ENCODE data around the gene JUP.

The JUP gene

DNA sequence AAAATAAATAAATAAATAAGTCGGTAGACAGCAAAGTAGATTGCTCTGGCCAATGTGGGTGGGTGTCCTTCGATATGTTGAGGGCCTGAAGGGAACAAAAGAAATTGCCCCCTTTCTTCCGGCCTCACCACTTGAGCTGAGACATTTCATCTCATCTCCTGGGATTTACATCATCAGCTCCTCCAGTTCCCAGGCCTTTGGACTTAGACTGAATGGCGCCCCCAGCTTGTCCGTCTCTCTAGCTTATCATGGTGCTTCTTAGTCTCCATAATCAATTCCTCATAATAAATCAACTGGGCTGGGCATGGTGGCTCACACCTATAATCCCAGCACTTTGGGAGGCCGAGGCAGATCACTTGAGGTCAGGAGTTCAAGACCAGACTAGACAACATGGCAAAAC, 38.2 kb downstream of the JUP start:
- DNase-seq, result no peak

DNA sequence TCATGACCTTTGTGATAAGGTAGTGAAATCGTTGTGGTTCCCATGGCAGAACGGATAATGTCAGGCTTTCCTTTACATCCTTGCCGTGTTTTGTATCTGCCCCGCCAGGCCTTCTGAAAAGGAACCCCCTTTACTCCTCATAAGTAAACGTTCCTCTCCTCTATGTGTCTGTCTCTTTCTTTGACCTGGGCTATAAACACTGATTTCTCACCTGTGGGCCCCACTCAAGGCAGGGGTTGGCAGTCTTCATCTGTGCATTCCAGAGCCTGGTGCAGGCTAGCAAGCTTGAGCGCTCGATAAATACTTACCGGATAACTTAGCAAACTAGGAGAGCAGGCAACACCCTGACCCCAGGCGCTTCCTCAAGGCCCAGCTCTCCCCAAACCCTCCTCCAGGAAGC, 44.8 kb downstream of the JUP start:
- no peak for DNase-seq

DNA sequence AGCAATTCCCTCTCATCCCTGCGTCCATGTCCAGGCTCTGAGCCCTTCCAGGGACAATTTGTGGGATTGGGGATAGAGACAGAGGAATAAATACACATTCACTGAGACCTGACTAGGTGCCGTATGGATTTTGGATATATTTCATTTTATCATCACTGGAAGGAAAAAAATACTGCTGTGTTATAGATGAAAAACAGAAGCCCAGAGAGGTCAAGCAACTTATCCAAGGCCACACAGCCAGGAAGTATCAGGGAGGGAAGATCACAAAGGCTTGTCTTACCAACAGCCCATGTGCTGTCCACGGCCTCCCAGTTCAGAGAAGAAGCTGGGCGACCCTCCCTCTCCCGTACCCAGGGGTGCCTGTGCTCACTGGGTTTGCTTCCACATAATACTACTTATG, 46.0 kb downstream of the JUP start:
- no peak for DNase-seq

DNA sequence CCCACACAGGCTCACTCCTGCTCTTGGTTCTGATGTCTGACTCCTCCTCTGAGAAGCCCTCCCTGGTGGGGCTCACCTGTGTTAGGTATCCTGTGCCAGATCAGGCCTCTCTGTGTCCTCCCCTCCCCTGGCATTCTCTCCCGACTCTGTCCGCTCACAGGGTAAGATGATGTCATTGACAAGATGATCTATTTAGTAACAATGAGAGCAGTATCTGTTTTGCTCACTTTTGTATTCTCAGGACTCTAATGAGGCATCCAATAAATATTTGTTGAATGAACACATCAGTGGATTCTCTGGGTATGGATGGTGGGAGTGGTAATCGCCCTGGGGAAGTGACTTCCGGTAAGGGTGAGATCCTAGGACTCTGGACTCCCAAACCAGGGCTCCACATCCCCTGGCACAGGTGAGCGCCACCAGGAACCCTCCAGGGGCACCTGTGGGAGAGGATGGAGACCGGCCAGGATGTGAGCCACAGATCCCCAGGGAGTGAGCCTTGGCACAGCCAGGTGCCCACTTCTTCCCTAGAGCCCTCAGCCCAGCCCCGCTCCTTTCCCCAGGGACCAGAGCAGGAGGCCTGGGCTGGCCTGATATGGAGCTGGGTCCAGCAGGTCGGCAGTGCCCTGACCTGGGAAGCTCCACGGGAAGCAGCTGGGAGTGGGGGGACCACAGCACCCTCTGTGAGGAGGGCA, 46.7 kb downstream of the JUP start:
- DNase-seq, result no peak

DNA sequence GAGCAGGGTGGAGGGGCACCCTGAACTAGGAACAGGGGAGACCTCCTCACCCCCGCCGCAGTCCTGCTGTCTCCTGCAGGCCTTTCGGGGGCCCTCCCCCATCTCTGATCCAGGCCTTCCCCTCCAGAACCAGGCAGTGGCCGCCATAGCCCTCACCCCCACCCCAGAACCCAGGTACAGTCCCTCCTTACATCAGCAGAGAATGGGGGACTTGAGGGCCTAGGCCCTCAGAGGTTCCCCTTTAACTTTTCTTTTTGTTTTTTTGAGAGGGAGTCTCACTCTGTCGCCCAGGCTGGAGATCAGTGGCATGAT, 47.8 kb downstream of the JUP start:
- no peak for DNase-seq

DNA sequence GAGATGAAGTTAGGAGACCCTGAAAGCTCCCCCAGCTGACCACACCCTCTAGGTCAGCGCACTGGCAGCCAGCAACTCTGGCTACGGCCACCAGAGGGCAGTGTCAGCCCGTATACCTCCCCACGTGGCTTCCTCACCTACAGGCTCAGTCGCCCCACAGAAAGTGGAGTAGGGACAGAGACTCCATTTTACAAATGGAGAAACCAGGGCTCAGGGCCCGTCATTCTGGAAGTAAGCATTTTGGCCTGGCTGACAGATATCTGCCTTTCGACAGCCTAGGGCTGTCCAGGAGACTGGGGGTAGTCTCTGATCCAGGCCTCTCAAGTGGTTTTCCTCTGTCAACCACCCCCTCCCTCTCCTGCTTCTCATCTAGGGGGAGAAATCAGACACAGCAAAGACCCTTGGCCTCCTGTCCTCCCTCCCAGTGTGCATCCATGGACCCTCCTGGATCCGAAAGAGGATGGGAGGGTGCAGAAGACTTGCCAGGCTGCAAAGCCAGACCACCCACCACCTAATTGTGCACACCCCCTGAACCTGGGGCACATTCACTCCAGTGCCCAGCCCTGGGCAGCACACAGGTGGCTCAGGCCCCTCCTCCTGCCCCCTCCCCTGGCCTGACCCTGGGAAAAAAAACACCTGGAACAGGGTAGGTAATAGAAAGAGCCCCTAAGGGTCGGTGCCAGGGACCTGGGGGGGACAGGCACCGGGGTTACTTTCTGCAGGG, 48.3 kb downstream of the JUP start:
- DNase-seq, result peak; percentile 55 to 71 (median 68)

DNA sequence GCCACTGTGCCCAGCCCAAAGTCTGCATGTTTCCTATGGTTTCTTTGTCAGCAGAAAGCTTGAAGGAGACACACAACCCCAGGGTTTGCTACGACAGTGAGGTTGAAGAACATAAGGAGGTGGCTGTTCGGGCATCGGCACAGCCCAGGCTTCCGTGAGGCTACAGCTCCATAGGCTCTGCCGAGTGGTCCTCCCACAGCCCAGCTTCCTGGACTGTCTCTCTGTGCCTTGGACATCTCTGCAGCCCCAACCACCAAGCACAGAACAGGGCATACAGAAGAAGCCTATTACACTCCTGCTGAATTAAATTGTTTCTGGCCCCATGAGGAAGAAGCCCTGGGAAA, 48.9 kb downstream of the JUP start:
- no peak for DNase-seq

DNA sequence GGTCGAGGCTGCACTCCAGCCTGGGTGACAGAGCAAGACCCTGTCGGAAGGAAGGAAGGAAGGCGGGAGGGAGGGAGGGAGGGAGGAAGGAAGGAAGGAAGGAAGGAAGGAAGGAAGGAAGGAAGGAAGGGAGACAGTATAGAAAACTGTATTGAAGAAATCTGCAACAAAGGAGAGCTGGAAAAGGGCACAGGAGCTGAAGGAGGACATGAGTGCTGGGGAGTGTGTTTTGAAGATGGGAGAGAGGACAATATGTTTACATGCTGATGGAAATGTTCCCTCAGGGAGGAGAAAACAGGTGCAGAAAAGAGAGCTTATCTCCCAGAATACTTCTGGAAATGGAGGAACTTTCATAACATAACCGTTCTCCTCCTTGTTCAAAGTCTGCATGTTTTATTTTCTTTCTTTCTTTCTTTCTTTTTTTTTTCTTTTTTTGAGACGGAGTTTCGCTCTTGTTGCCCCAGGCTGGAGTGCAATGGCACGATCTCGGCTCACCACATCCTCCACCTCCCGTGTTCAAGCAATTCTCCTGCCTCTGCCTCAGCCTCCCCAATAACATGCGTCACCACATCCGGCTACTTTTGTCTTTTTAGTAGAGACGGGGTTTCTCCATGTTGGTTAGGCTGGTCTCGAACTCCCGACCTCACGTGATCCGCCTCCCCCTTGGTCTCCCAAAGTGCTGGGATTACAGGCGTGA, 49.4 kb downstream of the JUP start:
- no peak for DNase-seq

DNA sequence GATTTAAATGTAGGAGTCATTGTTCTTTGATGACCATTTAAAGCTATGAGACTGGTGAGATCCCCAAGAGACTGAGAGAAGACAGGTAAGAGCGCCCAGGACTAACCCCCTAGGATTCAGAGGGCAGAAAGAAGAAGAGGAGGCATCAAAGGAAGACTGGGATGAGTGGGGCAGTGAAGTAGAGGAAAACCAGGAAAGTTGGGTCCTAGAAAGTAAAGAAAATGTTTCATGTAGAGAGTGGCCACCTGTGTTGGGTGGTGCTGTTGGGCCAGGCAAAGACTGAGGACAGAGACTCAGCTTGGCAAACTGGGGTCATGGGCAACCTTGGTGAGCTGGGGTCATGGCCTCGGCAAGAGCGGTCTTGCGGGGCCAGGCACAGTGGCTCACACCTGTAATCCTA, 50.8 kb downstream of the JUP start:
- no peak for DNase-seq

DNA sequence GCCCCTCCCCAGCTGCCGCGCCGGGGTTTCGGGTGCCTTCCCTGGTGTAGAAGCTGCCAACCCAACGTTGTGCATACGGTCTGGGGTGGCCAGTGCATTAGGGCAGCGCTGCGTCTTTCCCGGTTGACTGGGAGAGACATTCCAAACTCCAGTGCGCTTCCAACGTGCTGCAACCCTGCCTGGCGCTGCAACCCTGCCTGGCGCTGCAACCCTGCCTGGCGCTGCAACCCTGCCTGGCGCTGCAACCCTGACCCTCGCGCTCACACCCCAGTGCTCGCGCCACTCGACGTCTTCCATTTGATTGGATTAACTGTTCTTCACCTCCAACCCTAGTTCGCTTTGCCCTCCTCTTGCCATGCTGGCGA, 51.6 kb downstream of the JUP start:
- no peak for DNase-seq

DNA sequence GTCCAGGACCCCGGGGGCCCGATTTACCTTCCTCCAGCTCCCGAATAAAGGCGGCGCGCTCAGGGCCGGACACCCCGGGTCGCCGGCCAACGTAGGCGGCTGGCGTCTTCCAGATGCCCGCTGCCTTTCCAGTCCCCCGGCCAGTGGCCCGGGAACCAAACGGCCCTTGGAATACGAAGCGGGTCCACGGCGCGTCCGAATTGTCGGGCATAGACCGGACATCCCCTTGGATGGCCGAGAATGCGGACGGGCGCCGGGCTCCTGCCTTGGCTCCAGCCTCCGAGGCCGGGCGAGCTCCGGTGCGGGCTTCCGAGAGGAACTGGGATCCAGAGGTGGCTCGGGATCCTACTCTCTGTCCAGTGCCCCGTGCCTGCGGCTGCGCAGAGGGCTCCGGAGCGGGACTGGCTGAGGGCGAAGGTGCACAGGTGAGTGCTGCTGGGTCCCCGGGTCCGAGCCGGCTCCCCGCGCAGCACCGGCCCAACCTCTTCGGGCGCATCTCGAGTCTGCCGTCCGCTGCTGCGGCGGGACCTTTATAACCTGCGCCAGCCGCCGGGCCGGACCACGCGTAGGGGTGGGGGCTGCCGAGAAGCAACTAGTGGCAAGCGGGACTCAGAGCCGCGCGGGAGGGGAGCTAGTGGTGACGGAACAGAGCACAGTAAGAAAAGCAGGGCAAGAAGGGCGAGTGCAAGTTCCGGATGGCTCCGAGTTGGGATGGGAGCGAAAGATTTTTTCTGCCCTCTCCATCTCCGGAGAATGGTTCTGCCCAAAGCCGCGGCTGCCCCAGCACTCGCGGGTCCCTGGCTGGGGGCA, 52.2 kb downstream of the JUP start, which contains the start of gene HAP1:
Gene HAP1, minus strand, starts transcription at position 505 of the 810 bp plus-strand sequence. Its CDS starts 9 bp downstream, at position 496.
- DNase-seq, result no peak

DNA sequence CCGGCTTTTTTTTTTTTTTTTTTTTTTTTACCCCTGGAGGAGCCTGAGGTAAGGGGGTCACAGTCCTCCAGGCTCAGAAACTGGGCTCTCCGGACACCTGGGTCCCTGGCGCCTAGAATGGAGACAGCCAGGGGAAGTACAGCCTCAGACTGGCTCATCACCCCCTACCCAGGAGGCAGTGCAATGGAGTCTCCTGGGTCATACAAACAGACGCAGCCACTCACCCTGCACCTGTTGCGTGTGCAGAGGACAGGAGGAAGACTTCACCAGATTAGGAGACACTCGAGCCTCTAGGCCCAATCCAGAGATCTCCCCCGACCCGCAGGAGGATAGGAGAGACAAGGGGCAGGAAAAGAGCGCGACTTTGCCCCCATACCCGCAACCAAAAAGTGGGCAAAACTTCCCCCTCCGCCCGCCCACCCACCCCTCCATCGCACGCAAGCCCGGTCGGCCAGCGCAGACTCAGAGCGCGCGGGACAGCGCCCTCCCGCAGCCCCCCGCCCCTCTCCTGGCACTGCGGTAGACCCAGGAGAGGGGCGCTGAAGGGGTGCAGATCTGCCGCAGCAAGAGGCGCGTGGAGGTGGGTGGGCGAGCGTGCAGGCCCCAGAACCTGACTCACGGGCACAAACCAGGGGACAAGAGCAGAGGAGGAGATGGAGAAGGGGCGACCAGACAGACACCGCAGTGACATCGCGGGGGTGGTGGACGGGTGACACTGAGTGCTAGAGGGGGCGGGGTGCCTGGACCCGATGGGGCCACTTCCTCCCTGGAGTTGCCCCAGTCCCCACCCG, 53.0 kb downstream of the JUP start:
- DNase-seq, result no peak

DNA sequence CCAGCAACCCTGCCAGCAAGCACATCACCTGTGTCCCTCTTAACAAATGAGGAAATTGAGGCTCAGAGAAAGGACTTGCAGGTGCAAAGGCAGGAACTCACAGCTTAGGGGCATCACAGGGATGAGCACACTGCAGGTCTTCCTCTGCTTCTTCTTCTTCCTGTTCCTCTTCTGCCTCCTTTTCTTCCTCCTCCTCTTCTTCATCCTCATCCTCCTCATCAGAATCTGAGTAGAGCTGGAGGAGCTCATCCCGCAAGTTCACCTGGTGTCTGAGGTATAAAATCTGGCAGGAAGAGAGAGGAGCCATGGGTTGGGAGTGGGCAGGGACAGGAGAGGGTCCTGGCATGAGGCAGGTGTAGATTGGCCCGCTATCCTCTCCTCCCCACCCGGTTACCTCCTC, 54.7 kb downstream of the JUP start:
- no peak for DNase-seq

DNA sequence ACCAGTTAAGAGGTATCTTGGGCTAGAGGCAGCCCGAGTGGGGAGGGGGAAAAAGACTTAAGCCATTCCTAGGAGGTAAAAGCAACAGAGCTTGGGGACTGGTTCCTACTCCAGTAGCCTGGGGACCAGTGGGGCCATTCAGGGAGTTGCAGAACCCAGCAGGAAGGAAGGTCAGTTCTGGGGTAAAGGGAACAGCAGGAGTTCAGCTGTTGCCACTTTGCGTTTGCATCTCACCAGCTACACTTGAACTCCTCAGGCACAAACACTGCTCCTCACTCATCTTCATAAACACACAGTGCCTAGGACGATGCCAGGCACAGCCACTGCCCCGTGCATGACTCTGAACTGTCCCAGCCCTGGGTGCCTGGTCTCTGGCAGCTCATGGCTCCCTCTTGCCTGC, 56.0 kb downstream of the JUP start:
- DNase-seq, result no peak

DNA sequence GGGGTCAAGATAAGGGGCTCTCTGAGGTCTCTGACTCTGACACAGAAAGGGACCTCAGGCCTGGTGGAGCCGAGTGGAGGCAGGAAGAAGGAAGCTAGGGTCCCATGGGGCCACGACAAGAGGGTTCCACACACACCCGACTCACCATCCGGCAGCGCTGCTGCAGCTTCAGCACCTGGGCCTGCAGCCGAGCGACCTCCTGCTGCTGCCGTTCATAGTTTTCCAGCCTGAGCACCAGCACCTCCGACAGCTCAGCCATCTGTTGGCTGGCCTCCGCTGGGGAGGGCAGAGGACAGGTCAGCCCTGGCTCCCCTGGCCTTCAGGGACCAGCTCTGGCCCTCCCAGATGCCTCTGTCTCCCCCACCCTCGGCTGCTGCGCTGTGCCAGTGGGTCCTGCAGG, 58.5 kb downstream of the JUP start:
- DNase-seq, result no peak

DNA sequence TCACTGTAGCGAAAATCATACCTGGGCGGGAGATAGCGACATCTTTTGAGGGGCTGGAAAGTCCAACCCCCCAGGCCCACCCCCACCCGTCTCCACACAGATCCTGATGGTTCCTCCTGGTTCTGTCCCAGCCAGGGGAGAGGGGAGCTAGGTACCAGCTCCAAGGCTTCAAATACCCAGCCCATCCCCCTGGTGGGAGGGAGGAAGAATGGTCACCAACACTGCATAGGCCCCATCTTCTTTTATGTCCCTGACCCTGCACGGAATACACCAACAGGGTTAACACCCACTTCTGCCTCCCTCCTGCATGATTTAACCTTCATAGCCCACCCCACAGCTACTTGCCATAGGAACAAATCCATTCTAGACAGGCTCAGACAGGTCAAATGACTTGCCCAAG, 61.4 kb downstream of the JUP start:
- DNase-seq, result no peak

DNA sequence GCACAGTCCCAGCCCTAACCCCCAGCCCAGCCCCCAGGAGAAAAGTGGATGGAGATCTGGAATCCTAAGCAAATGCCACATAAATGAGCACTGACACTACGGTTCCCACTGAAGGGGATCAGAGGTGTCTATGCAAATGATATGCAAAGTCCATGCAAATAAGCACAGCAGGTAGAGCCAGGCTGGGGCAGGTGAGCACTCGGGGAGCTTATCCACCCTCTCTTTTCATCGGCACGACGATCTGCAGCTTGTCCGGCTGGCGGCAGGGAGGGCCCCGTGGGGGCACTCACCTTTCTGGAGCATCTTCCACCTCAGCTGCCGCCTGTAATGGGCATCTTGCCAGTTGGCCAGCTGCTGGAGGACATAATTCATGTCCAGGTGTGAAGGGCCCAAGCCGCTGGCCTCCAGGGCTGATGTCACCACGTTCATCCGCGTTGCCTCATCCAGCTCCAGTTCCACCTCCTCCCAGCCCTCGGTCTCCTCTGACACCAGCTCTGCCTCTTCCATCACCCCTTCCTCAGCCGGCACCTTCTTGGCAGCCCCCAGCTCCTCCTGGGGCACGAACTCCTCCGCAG, 61.9 kb downstream of the JUP start:
- no peak for DNase-seq

DNA sequence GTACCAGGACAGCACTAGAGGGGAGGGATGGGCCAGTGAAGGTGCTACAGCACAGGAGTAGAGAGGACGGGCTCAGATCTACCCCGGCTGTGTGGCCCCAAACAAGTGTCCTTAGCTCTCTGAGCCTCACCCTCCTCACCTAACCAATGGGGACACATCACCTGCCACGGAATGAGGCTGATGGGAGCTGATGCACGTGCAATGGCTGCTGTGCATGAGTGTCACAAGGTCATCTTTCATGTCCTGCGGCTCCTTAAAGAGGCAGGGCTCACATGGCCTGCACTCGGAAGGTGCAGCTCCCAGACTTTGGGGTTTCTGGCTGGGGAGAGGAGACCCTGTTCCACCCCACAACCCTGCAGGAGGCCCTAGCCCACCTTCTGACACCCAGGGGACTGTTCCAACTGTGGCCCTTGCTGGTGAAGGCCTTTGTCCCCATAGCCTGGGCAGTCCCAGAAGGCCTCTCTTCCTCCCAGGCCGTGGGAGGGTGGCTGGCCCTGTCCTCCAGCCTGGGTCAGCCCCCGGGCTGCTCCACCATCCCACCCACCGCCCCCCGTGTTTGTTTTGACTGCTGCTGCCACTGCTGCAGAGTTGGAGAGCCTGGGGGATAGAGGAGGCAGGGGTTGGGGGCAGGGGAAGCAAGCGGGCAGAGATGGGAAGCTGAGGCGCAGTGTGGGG, 62.6 kb downstream of the JUP start:
- DNase-seq, result no peak

DNA sequence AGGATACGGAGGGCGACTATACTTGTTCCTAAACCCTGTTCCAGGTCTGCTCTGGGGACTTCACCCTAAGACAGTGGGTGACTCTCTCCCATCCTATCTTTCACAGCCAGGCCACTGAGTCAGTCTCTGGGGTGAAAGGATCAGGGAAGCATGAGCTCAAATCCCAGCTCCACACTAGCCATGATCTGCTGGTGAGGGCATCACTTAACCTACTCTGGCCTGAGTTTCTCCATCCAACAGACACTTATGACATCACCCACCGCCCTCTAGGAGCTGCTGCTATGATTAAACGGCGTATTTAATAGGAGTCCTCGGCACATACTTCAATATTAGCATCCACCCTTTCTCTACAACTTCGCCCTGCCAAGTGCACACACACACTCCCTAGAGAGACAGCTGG, 64.3 kb downstream of the JUP start:
- DNase-seq, result no peak

DNA sequence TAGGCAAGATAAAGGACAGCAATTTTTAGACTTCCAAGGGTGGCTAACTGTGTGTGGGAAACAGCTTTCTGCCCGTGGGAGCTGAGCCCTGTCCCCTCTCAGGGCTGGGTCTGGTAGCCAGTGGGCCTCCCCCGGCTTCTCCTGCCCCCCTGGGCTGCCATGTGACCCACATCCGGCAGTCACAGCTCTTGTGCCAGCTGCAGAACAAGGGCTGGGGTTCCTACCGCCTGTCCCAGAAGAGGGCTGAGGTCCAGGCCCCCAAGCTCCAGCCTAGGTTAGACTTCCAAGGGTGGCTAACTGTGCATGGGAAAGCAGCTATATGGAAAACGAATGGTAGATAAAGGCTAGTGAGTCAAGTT, 68.2 kb downstream of the JUP start:
- DNase-seq, result no peak

DNA sequence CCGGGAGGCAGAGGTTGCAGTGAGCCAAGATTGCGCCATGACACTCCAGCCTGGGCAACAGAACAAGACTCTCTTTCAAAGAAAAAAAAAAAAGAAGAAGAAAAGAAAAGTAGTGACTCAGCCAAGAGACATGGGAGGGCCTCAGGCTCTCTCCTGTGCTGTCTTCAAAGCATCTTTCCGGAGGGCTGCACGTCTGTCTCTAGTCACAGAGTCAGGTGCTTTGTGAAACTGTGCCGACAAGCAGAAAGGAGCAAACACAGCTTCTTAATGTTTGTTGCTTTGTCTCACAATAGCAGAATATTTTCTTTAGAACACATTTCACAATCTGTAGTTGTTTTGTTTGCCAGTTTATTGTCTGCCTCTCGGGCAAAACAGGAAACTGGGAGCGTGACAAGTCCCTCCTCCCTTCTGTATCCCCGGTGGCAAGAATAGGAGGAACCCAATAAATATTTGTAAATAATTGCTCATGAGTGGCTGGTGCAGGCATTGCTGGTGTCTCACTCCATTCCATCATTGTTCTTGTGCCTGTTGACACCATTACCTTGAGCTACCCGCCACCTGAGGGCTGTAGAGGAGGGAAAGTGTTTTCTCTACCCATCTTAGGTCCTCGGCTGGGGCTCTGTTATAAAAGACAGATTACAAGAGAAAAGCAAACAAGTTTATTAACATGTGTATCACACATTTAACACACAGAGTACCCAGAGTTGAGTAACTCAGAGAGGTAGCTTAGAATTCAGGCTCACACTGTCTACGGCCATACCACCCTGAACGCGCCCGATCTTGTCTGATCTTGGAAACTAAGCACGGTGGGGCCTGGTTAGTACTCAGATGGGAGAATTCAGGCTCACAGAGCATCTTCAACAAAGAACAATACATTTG, 68.9 kb downstream of the JUP start:
- peak in 1 of 4 experiments; percentile 18 for DNase-seq

Measured in activated naive CD4-positive, alpha-beta T cell (primary cell).